Gastroesophageal sphincter (tissue), 4 donors: ENCODE results near the gene LETMD1. TPM values are rescaled to one million over a fixed set of nuclear protein-coding genes. Genes with fewer than 3 reads are reported as not detected.

Source experiments
- ATAC-seq: fragments of 150-250 bp; one replicate; pipeline ENCODE4 v1.9.1; 2016; ENCODE audit warnings: mild to moderate bottlenecking, moderate library complexity
- H3K27ac ChIP-seq, 4 donors: fragments of 200-600 bp; sonication (generic) in 3 of 4; 1 replicate in 3 of 4; 2 replicates in 1 of 4; pipeline ENCODE4 v1.5.1; 2016 to 2019
- H3K27me3 ChIP-seq: fragments of 200-600 bp; sonication (generic); one replicate; pipeline ENCODE4 v1.5.1; 2019
- H3K36me3 ChIP-seq, 2 donors: fragments of 200-600 bp; sonication (generic); one replicate each; pipeline ENCODE4 v1.5.1; 2019; ENCODE audit warnings: control low read depth in 1 of 2
- H3K4me1 ChIP-seq, 3 donors: fragments of 200-600 bp; sonication (generic); 1 replicate in 2 of 3; 2 replicates in 1 of 3; pipeline ENCODE4 v1.5.1; 2016 to 2019; ENCODE audit warnings: control low read depth in 2 of 3
- H3K4me3 ChIP-seq, 2 donors: fragments of 200-600 bp; sonication (generic); one replicate each; pipeline ENCODE4 v1.5.1; 2019; ENCODE audit warnings: mild to moderate bottlenecking in 1 of 2, moderate library complexity in 1 of 2
- H3K9me3 ChIP-seq, 3 donors: fragments of 200-600 bp; sonication (generic); one replicate each; pipeline ENCODE4 v1.5.1; 2017 to 2019; ENCODE audit warnings: control low read depth in 2 of 3
- CTCF ChIP-seq, 4 experiments: fragments of 200-600 bp in 2 of 4; fragments of 450-650 bp in 2 of 4; sonication (generic) in 1 of 4; IDR thresholded peaks; one replicate each; pipeline ENCODE4 v1.5.1; 2017 to 2019; ENCODE audit warnings: antibody characterized with exemption in 4 of 4, mild to moderate bottlenecking in 2 of 4, moderate library complexity in 2 of 4
- EP300 ChIP-seq: sonication (generic); formaldehyde crosslinking; IDR thresholded peaks from one replicate; pipeline ENCODE4 v1.6.1; 2017; ENCODE audit warnings: antibody characterized with exemption, mild to moderate bottlenecking
- POLR2A ChIP-seq, 2 donors: fragments of 450-650 bp; IDR thresholded peaks; one replicate each; pipeline ENCODE4 v1.6.1; 2017; ENCODE audit warnings: antibody characterized with exemption in 2 of 2, mild to moderate bottlenecking in 2 of 2, moderate library complexity in 1 of 2
- POLR2AphosphoS5 ChIP-seq: sonication (generic); formaldehyde crosslinking; IDR thresholded peaks from one replicate; pipeline ENCODE4 v1.6.1; 2017; ENCODE audit warnings: antibody characterized with exemption
- WGBS, 2 donors: methylation state at CpG; one replicate each; pipeline ENCODE4 v1.1.5; 2018; ENCODE audit warnings: low coverage in 1 of 2; 5-methylcytosine and 5-hydroxymethylcytosine counted together
- total RNA-seq, 4 donors: library from RNA; depleted of rRNA; stranded (reverse); fragments of >200 nt; gene quantifications; one replicate each; pipeline ENCODE4 v1.1.0, GENCODE V29; 2016

LETMD1 gene
- total RNA-seq, 4 donors from 2014 or later: 30.2 to 49.7 (median 42.6) TPM

GRCh38 chr12:51051787-51052186 is 3.7 kb downstream of the LETMD1 start:
- no peaks in the 10 kb centered on the region for H3K9me3 ChIP-seq
- H3K36me3 ChIP-seq: peaks cover 0 to 68% of the 10 kb centered on the region in 2 donors
- H3K4me3 ChIP-seq: no peak overlapping the region
- H3K27me3 ChIP-seq: no peaks in the 10 kb centered on the region
- H3K27ac ChIP-seq: no peak overlapping the region
- WGBS, 2 donors: 63 to 75% methylated on average over 4 of the region's 4 CpGs
- H3K4me1 ChIP-seq: peaks cover 9 to 34% (median 14%) of the 10 kb centered on the region in 3 donors
- no peak for ATAC-seq
- no peak for TF ChIP-seq POLR2A (IDR thresholded peaks at IDR 0.05)
- no peak for TF ChIP-seq EP300
- TF ChIP-seq CTCF (IDR thresholded peaks at IDR 0.05): no peak
- no peak for TF ChIP-seq POLR2AphosphoS5

- H3K36me3 ChIP-seq: peaks cover 5 to 100% of the 10 kb centered on the region in 2 donors
- no peak for ATAC-seq
- peaks cover 0 to 9% (median 0%) of the 10 kb centered on the region in 3 donors for H3K4me1 ChIP-seq
- no peak overlapping the region for H3K27ac ChIP-seq
- no peak overlapping the region for H3K4me3 ChIP-seq
- no peak for TF ChIP-seq CTCF (IDR thresholded peaks at IDR 0.05)
- no peak for TF ChIP-seq POLR2A (IDR thresholded peaks at IDR 0.05)
- TF ChIP-seq EP300: no peak
- TF ChIP-seq POLR2AphosphoS5: no peak
- no peaks in the 10 kb centered on the region for H3K9me3 ChIP-seq
- no peaks in the 10 kb centered on the region for H3K27me3 ChIP-seq
- 80 to 100% methylated on average over 1 of the region's 2 CpGs for WGBS, 2 donors
Observed at GRCh38 chr12:51055060-51055459, 6.9 kb downstream of the LETMD1 start.

- 79 to 86% methylated on average over 4 to 5 of the region's 5 CpGs for WGBS, 2 donors
- Histone ChIP-seq H3K36me3 (peaks cover 5 to 100% of the 10 kb centered on the region in 2 donors), H3K27ac (no peak overlapping the region), H3K9me3 (no peaks in the 10 kb centered on the region), H3K27me3 (no peaks in the 10 kb centered on the region), H3K4me1 (peaks cover 0 to 3% (median 0%) of the 10 kb centered on the region in 3 donors), H3K4me3 (no peak overlapping the region)
- TF ChIP-seq EP300: no peak
- TF ChIP-seq POLR2AphosphoS5: no peak
- TF ChIP-seq POLR2A (IDR thresholded peaks at IDR 0.05): no peak
- no peak for TF ChIP-seq CTCF (IDR thresholded peaks at IDR 0.05)
- ATAC-seq: peak; percentile 58
Observed at GRCh38 chr12:51056242-51056641, 8.1 kb downstream of the LETMD1 start.

GRCh38 chr12:51059086-51059485 is 11.0 kb downstream of the LETMD1 start:
- no peaks in the 10 kb centered on the region for H3K4me1 ChIP-seq
- H3K36me3 ChIP-seq: peaks cover 5 to 100% of the 10 kb centered on the region in 2 donors
- no peaks in the 10 kb centered on the region for H3K27me3 ChIP-seq
- H3K27ac ChIP-seq: no peak overlapping the region
- TF ChIP-seq POLR2AphosphoS5: no peak
- TF ChIP-seq EP300: no peak
- no peak for TF ChIP-seq CTCF (IDR thresholded peaks at IDR 0.05)
- no peak for TF ChIP-seq POLR2A (IDR thresholded peaks at IDR 0.05)
- ATAC-seq: no peak
- H3K4me3 ChIP-seq: no peak overlapping the region
- H3K9me3 ChIP-seq: no peaks in the 10 kb centered on the region
- WGBS, 2 donors: 71 to 83% methylated on average over 3 to 6 of the region's 7 CpGs

GRCh38 chr12:51062631-51063397 is 14.7 kb downstream of the LETMD1 start:
- no peaks in the 10 kb centered on the region for H3K4me1 ChIP-seq
- H3K27me3 ChIP-seq: no peaks in the 10 kb centered on the region
- no peak for ATAC-seq
- no peak overlapping the region for H3K27ac ChIP-seq
- no peaks in the 10 kb centered on the region for H3K9me3 ChIP-seq
- no peak overlapping the region for H3K4me3 ChIP-seq
- H3K36me3 ChIP-seq: peaks cover 5 to 100% of the 10 kb centered on the region in 2 donors
- WGBS, 2 donors: 62 to 71% methylated on average over 8 to 9 of the region's 9 CpGs
- no peak for TF ChIP-seq CTCF (IDR thresholded peaks at IDR 0.05)
- no peak for TF ChIP-seq POLR2A (IDR thresholded peaks at IDR 0.05)
- no peak for TF ChIP-seq POLR2AphosphoS5
- TF ChIP-seq EP300: no peak
